IMR-90 (cell line): Measurements from ENCODE around the gene COL25A1. TPM values are rescaled to one million over a fixed set of nuclear protein-coding genes. Genes with fewer than 3 reads are reported as not detected.

ENCODE experiments used
- ATAC-seq: fragments of 200-7000 bp; cut with Tn5 transposase; 2 replicates; pipeline ENCODE4 v1.9.1; 2020; ENCODE audit warnings: low read depth, mild to moderate bottlenecking, moderate library complexity
- BruUV-seq: library from RNA; stranded (reverse); fragments of 400-500 nt; replicated peaks from 2 replicates; lab custom pipeline; 2021; lab: Mats Ljungman, UMichigan
- CTCF ChIA-PET: fragments of 300-600 bp; formaldehyde crosslinking; extraction: SDS; loops from one replicate; lab custom pipeline; 2021; ENCODE audit warnings: antibody characterized with exemption; lab: Yijun Ruan, JAX
- POLR2A ChIA-PET: fragments of 300-600 bp; sonication (Branson Sonifier 250); formaldehyde crosslinking; loops from one replicate; lab custom pipeline; 2022; ENCODE audit warnings: antibody characterized with exemption; ENCODE audit not compliant: unreplicated experiment; lab: Charles Lee
- DNase-seq: peaks from one replicate; pipeline ENCODE4 v3.0.0; 2013
- H2AFZ ChIP-seq: replicated peaks from 2 replicates; pipeline ENCODE3; 2013; ENCODE audit warnings: low read length, mild to moderate bottlenecking; ENCODE audit not compliant: poor library complexity
- H2AK5ac ChIP-seq: 2 replicates; pipeline ENCODE4 v1.6.1; 2013; ENCODE audit warnings: low read depth, low read length, inconsistent platforms
- H2AK9ac ChIP-seq: replicated peaks from 2 replicates; pipeline ENCODE3; 2013; ENCODE audit warnings: mild to moderate bottlenecking, low read depth, low read length, moderate library complexity; ENCODE audit not compliant: poor library complexity
- H2BK120ac ChIP-seq: 2 replicates; pipeline ENCODE4 v1.6.1; 2013; ENCODE audit warnings: low read depth, low read length, inconsistent platforms
- H2BK15ac ChIP-seq: 3 replicates; pipeline ENCODE4 v1.6.1; 2013; ENCODE audit warnings: low read depth, low read length, inconsistent platforms
- H2BK20ac ChIP-seq: 2 replicates; pipeline ENCODE4 v1.6.1; 2013; ENCODE audit warnings: low read depth, mild to moderate bottlenecking, inconsistent platforms, low read length, moderate library complexity
- H2BK5ac ChIP-seq: 2 replicates; pipeline ENCODE4 v1.6.1; 2013; ENCODE audit warnings: mild to moderate bottlenecking, low read depth, low read length, inconsistent platforms; ENCODE audit not compliant: poor library complexity, severe bottlenecking
- H3K14ac ChIP-seq: replicated peaks from 2 replicates; pipeline ENCODE4 v1.6.1; 2013; ENCODE audit warnings: low read depth, low read length, inconsistent platforms
- H3K18ac ChIP-seq: 2 replicates; pipeline ENCODE4 v1.6.1; 2013; ENCODE audit warnings: low read depth, low read length, control low read depth
- H3K23ac ChIP-seq: 2 replicates; pipeline ENCODE4 v1.6.1; 2013; ENCODE audit warnings: low read depth, low read length, inconsistent platforms
- H3K27ac ChIP-seq: 2 replicates; pipeline ENCODE4 v1.5.1; 2013; ENCODE audit warnings: mild to moderate bottlenecking, control low read depth, low read length; ENCODE audit not compliant: insufficient read depth
- H3K27me3 ChIP-seq: 2 replicates; pipeline ENCODE4 v1.6.1; 2013; ENCODE audit warnings: low read length; ENCODE audit not compliant: control insufficient read depth, insufficient read depth
- H3K36me3 ChIP-seq: 2 replicates; pipeline ENCODE4 v1.6.1; 2013; ENCODE audit warnings: low read length, mixed read lengths; ENCODE audit not compliant: control insufficient read depth, insufficient read depth
- H3K4ac ChIP-seq: 2 replicates; pipeline ENCODE4 v1.6.1; 2013; ENCODE audit warnings: low read depth, low read length, inconsistent platforms
- H3K4me1 ChIP-seq: 2 replicates; pipeline ENCODE4 v1.6.1; 2013; ENCODE audit warnings: low read length, mixed read lengths; ENCODE audit not compliant: control insufficient read depth, insufficient read depth
- H3K4me2 ChIP-seq: 2 replicates; pipeline ENCODE4 v1.6.1; 2013; ENCODE audit warnings: low read depth, mild to moderate bottlenecking, control low read depth, low read length, moderate library complexity
- H3K4me3 ChIP-seq: 2 replicates; pipeline ENCODE4 v1.5.1; 2013; ENCODE audit warnings: low read depth, mild to moderate bottlenecking, control low read depth, low read length, moderate library complexity; ENCODE audit not compliant: insufficient read depth
- H3K56ac ChIP-seq: 2 replicates; pipeline ENCODE4 v1.6.1; 2013; ENCODE audit warnings: low read length, inconsistent platforms; ENCODE audit not compliant: insufficient read depth; ENCODE audit errors: extremely low read depth
- H3K79me1 ChIP-seq, 2 experiments: 2 replicates each; pipeline ENCODE4 v1.6.1; 2013; ENCODE audit warnings: low read length in 2 of 2, inconsistent platforms in 1 of 2, low read depth in 1 of 2
- H3K9ac ChIP-seq: 2 replicates; pipeline ENCODE4 v1.6.1; 2013; ENCODE audit warnings: low read depth, low read length, control low read depth
- H3K9me1 ChIP-seq: 2 replicates; pipeline ENCODE4 v1.6.1; 2013; ENCODE audit warnings: low read length, inconsistent platforms; ENCODE audit not compliant: insufficient read depth
- H3K9me3 ChIP-seq: 2 replicates; pipeline ENCODE4 v1.6.1; 2013; ENCODE audit warnings: low read length; ENCODE audit not compliant: control insufficient read depth, insufficient read depth
- H4K20me1 ChIP-seq: 2 replicates; pipeline ENCODE4 v1.6.1; 2013; ENCODE audit warnings: low read length, inconsistent platforms; ENCODE audit not compliant: insufficient read depth
- H4K5ac ChIP-seq: 2 replicates; pipeline ENCODE4 v1.6.1; 2013; ENCODE audit warnings: mild to moderate bottlenecking, low read depth, low read length, control low read depth
- H4K8ac ChIP-seq, 2 experiments: 2 replicates each; pipeline ENCODE4 v1.6.1; 2013; ENCODE audit warnings: low read depth in 2 of 2, low read length in 2 of 2, control low read depth in 1 of 2, inconsistent platforms in 1 of 2
- H4K91ac ChIP-seq: 2 replicates; pipeline ENCODE4 v1.6.1; 2013; ENCODE audit warnings: low read depth, low read length, inconsistent platforms; ENCODE audit not compliant: insufficient read depth
- ELK1 ChIP-seq: fragments of 150-350 bp; IDR thresholded peaks from 2 replicates; pipeline ENCODE4 v1.6.1; 2016; ENCODE audit warnings: low read depth, mild to moderate bottlenecking, low read length, moderate library complexity, borderline replicate concordance
- WGBS, 2 experiments: methylation state at CpG; one replicate each; pipeline versions ENCODE4 v1.1.5 to v1.1.7; 2013; ENCODE audit warnings: missing lambda C conversion rate in 2 of 2; ENCODE audit not compliant: insufficient read length in 1 of 2; ENCODE audit errors: extremely low coverage in 2 of 2; 5-methylcytosine and 5-hydroxymethylcytosine counted together
- dilution Hi-C: fragments of 300-500 bp; cut with HindIII; formaldehyde crosslinking; loops from one replicate; pipeline ENCODE4 v1.14.3; 2018; ENCODE audit warnings: low sequenced_read_pairs; ENCODE audit not compliant: unreplicated experiment
- in situ Hi-C: fragments of 300-500 bp; cut with MboI; formaldehyde crosslinking; loops from 3 replicates; pipeline ENCODE4 v1.14.3; 2019; ENCODE audit warnings: low sequenced_read_pairs, inconsistent platforms, mixed read lengths
- intact Hi-C: fragments of 100-400 bp; cut with micrococcal nuclease; formaldehyde crosslinking; loops from 2 replicates; pipeline ENCODE4 v1.10.0; 2022
- polyA plus RNA-seq, 3 experiments: library from polyadenylated mRNA; depleted of rRNA; stranded (reverse); fragments of >200 nt; gene quantifications; 2 replicates each; pipeline ENCODE4 v1.2.3, GENCODE V29; 2012; ENCODE audit warnings: low replicate concordance in 1 of 3
- total RNA-seq: library from RNA; depleted of rRNA; stranded (reverse); fragments of >200 nt; gene quantifications from 2 replicates; pipeline ENCODE4 v1.2.3, GENCODE V29; 2012

COL25A1 gene
- total and polyA plus RNA-seq, 2 of the 4 experiments (the other 2 are of a cell fraction) = under 0.01 to 0.05 TPM

- no peak overlapping the region for H2BK15ac ChIP-seq
- H3K56ac ChIP-seq = no peak overlapping the region
- H3K9ac ChIP-seq = no peak overlapping the region
- intact Hi-C loops (loop anchor here (10.0 kb wide), 1 partner anchor 996 kb away; the partner anchor contains the start of gene RRH), in situ Hi-C loops (no loop called here), dilution Hi-C loops (no loop called here)
- no peak overlapping the region for H3K14ac ChIP-seq
- no peak overlapping the region for H2AK5ac ChIP-seq
- H4K8ac ChIP-seq = no peak overlapping the region
- no peak overlapping the region for H2AFZ ChIP-seq
- H3K27me3 ChIP-seq = peaks cover 5% of the 10 kb centered on the region
- POLR2A ChIA-PET = no interaction called here
- no TSS peak for BruUV-seq
- no peak overlapping the region for H3K4me3 ChIP-seq
- H3K4me2 ChIP-seq = no peak overlapping the region
- H4K5ac ChIP-seq = no peak overlapping the region
- no peaks in the 10 kb centered on the region for H3K36me3 ChIP-seq
- H3K23ac ChIP-seq = no peak overlapping the region
- no peaks in the 10 kb centered on the region for H3K9me1 ChIP-seq
- H3K27ac ChIP-seq = no peak overlapping the region
- H4K20me1 ChIP-seq = no peaks in the 10 kb centered on the region
- no peak overlapping the region for H2BK5ac ChIP-seq
- no peak for DNase-seq
- WGBS, 2 experiments = 0% methylated on average over 2 of the region's 3 CpGs; no CpG with 5 or more reads in 1 of the 2 experiments
- no peaks in the 10 kb centered on the region for H3K79me1 ChIP-seq
- no peak overlapping the region for H3K4ac ChIP-seq
- H3K4me1 ChIP-seq = no peaks in the 10 kb centered on the region
- no peak overlapping the region for H4K91ac ChIP-seq
- H2AK9ac ChIP-seq = no peak overlapping the region
- CTCF ChIA-PET = no interaction called here
- H3K18ac ChIP-seq = no peak overlapping the region
- H3K9me3 ChIP-seq = no peaks in the 10 kb centered on the region
- no peak overlapping the region for H2BK20ac ChIP-seq
- no peak overlapping the region for H2BK120ac ChIP-seq
- TF ChIP-seq ELK1 = no peak
- ATAC-seq = no peak
These were observed 473.8 kb downstream of the COL25A1 start for GRCh38 chr4:108828620-108829019.
